Stimulated activated naive CD8-positive, alpha-beta T cell treated with anti-CD3 and anti-CD28 coated beads, Interleukin-15, Interleukin-2, amounts not matched to agents 100 U/mL and 50 U/mL, for 24 hours (primary cell): Measurements from ENCODE around the gene GPSM1.
A peak's percentile ranks its signal among the peaks of the same experiment; 100 is the strongest.

Experiments
- ATAC-seq: fragments of 150-1000 bp; cut with Tn5 transposase; one replicate; pipeline ENCODE4 v1.10.0; 2021
- DNase-seq: peaks from one replicate; pipeline ENCODE4 v3.0.0; 2021

The GPSM1 gene

GRCh38 chr9:136361754-136362449 is 34.6 kb downstream of the GPSM1 start:
- no peak for DNase-seq
- ATAC-seq, result no peak

DNA sequence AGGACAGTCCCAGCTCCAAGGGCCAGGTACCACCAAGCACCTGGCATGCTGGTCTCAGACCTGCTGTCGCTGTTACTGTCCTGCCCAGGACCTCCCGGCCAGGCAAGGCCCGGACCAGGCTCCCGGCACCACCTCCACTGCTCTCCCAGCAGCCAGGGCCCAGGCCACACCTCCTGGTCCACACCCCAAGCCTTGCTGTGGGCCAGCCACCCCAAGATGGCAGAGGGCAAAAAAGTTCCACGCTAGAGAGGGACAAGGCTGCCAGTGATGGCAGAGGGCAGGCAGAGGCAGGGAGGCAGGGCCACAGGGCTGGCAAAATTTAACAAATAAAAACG is 35.1 kb downstream of the GPSM1 start:
- DNase-seq, result no peak
- ATAC-seq, result no peak

- DNase-seq (peak; percentile 99), ATAC-seq (peak; percentile 90)
Observed at GRCh38 chr9:136363106-136363948, 36.0 kb downstream of the GPSM1 start, which contains the start of gene DNLZ. Gene DNLZ, minus strand, starts transcription at chr9:136363744. Its CDS starts 30 bp downstream, at chr9:136363714.

DNA sequence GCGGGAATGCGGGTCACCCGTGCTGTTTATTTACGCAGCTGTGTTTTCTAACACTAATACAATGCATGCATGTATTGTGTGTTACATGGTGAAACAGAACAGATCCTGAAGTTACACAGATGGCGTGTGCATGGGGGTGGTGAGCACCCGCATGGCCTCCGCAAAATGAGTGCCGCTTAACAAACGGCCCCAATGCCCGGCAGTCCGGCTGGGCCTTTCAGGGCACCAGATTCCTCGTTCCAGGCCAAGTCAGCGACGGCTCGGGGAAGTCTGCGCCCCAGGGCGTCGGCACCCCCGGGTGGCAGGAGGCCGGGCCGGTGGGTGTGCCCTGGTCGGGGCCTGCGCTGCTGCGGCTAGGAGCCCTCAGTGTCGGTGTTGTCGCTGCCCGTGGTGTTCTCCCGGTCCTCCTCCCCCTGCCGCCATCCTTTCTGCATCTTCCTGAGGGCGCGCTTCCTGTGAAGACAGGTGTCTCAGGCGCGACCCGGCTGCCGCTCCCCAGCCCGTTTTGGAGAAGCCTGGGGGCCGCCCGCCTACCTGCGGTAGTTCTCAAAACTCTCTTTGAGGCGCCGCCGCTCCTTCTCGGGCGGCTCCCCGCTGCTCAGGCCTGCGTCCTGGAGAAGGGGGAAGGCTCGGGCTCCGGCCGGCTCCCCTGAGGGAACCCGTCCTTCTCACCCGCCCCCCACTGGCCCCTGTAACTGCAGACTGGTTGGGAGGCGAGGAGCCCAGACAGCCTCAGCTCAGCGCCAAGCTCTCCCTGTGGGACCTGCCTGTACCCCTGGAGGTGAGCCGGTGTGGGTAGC is 36.8 kb downstream of the GPSM1 start:
- peak; percentile 19 for DNase-seq
- no peak for ATAC-seq

DNA sequence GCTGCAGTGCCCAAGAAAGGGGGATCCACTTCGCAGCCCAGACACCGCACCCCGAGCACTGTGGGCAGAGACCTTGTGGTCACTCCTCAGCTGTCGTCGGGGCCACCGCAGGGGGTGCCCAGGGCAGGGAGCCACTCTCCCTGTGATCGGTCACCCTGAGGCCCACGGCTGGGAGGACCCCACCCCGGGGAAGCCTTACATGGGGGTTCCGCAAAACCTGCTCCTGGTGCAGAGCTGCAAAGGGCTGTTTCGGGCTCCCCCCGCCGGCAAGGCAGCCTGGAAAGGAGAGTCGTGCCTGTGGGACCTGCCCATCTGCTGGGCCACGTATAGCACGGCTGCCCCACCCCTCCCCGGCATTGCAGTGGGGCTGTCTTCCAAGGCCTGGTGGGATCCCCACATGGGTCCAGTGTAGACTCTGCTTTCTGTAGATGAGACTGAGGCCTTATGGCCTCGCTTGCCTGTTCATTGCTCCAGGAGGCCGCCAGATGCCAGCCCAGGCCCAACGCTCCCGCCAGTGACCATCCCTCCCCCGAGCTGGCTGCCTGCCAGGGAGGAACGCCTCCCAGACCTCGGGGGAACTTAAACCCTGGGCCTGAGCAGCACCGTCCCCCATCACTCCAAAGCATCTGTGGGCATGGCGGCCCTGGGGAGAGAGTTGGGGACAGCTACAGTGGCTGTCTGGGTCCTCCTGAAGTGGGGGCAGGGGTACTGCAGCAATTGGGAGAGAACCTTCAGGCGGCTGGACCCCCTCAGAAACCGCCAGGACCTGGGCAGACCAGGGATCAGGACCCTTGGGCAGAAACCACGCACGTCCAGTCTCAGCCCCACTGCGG is 37.8 kb downstream of the GPSM1 start:
- DNase-seq (no peak), ATAC-seq (no peak)

GRCh38 chr9:136365775-136366222 is 38.5 kb downstream of the GPSM1 start:
- no peak for ATAC-seq
- no peak for DNase-seq

- ATAC-seq, result no peak
- DNase-seq, result no peak
Observed at GRCh38 chr9:136366826-136367225, 39.5 kb downstream of the GPSM1 start.

DNA sequence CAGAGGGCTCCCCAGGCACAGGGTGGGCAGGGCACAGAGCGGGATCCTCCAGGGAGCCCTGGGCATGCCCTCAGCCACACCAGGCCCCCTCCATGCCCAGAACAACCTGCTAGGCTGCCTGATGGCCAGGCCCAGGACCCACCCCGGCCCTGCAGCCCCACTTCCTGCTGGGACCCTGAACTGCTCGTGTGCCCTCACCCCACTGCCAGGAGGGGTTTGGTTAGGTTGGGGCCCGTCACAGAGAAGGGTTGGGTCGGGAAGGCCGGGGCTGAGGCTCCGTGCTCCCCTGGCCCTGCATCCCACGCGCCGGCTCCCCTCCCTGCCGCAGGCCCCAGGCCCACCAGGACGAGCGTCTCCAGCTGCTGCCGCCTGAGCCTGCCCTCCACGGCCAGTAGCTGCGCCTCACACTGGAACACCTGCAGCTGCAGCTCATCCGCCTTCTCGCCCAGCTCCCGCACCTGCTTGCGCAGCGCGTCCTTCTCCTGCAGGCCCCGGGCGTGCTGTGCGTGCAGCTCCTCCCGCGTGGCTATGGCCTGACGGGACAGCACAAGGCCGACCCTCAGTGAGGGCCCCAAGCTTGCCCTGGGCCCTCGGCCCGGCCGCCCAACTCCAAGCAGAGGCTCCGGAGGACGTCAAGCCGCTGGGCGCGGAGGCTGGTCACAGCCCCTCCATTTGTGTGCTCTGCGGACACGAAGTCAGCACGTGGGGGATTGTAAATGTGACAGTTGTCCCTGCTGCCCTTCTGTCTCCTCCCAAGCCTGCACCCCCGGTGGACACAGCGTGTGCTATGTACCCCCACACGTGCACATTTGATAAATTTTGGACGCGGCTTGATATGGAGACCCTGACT is 40.2 kb downstream of the GPSM1 start:
- ATAC-seq, result no peak
- DNase-seq, result no peak

GRCh38 chr9:136368190-136368589 is 40.9 kb downstream of the GPSM1 start:
- ATAC-seq (no peak), DNase-seq (no peak)

GRCh38 chr9:136370037-136370436 is 42.7 kb downstream of the GPSM1 start:
- ATAC-seq (no peak), DNase-seq (no peak)

- no peak for DNase-seq
- ATAC-seq, result no peak
Observed at GRCh38 chr9:136370687-136371532, 43.6 kb downstream of the GPSM1 start.

- ATAC-seq (no peak), DNase-seq (no peak)
Observed at GRCh38 chr9:136371533-136371880, 44.2 kb downstream of the GPSM1 start.

DNA sequence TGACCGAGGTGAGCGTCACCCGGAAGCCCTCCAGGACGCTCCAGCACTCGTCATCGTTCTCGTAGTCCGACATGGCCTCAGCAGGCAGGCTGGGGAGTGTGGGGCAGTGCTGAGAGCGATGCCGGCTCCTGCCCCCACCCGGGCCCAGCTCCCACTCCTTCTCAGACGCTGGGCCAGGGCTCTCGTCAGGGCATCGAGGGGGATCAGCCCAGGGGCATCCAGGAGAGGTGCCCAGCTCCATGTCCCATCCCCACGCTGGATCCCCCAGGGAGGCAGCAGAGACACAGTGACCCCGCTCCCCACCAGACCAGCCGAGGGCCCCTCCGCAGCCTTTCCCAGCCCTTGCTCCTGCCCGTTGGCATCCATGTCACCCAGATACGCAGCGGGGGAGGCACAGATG is 44.7 kb downstream of the GPSM1 start:
- no peak for DNase-seq

DNA sequence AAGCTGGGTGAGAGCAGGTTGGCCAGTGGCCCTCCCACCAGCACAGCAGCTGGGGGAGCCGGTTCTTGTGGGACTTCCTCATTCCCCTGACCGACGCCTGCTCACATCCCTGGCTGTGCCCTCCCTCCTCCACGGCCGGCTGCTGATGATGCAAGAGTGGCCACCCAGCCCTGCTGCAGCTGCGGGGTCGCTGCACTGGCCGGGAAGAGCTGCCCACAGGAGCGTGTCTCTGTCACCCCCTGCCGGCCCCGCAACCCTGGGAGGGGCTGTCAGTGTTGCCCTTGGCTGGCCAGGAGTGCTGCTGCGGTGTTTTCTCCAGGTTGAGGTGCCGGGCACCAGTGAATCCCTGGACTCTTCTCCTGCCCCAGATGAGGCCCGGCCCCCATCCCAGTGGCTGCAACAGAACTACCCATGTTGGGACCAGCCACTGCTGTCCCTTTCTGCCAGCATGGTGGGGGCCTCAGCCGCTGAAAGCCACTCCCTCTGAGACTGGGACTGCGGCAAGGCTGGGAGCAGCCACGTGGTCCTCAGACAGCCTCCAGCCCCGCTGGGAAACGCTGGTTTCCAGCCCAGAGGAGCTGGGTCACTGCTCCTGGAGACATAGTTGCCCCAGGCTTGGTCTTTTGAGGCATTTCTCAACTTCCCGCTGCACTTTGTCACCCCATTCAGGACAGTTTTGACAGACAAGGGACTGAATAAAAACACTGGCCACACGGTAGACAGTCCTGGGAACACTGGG is 45.4 kb downstream of the GPSM1 start:
- ATAC-seq, result peak; percentile 3
- DNase-seq, result peak; percentile 26

More for the DNA sequence above, 44.7 kb downstream of the GPSM1 start:
- ATAC-seq, result no peak

DNA sequence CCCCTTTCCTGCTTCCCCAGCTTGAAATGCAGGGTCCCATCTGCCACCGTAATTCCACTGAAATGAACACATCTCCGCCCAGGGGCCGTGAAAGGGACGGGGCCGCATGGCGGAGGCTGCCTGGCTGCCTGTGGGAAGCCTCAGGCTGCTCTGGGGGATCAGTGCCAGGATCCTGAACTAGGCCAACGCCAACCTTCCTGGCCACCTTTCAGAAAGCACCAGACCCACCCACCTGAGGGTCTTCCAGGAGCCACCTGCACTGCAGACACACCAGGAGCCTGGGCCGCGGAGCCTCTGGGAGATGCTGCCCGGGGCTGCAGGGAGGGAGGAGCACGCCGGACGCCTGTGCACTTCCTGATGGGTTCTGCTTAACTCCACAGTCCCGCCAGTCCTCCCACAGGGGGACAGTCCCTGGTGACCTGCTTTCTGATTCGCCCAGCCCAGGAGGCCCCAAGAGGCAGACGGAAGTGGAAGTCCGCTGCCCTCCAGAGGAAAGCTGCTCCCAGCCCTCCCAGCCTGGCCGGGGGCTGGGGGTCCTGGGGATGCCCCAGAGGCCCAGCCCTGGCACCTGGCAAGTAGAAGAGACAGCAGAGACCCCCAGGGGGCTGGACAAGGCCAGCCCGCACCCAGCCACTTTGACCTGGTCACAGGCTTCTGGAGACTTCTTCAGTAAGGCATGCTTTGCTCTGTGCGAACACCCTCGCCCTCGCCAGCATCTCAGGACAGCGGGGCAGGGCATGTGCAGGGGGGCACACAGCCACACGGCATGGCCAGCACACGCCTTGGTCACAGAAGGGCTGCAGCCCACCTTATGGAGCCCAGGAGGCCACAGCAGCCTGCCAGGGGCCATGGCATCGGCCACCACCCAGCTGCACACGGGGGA is 46.2 kb downstream of the GPSM1 start, which contains the start of gene CARD9:
Gene CARD9 (minus strand): TSS at position 370 of the 883 bp plus-strand sequence. CDS start 1,591 bp downstream, outside the sequence.
- DNase-seq (no peak), ATAC-seq (no peak)

- ATAC-seq, result no peak
- DNase-seq, result no peak
Observed at GRCh38 chr9:136374183-136374575, 46.8 kb downstream of the GPSM1 start.

GRCh38 chr9:136375096-136375495 is 47.8 kb downstream of the GPSM1 start:
- DNase-seq (no peak), ATAC-seq (no peak)

- ATAC-seq (no peak), DNase-seq (no peak)
Observed at GRCh38 chr9:136376457-136376856, 49.1 kb downstream of the GPSM1 start.
